ENCODE measurements around the gene OR4F17. TPM values are rescaled to one million over a fixed set of nuclear protein-coding genes. Genes with fewer than 3 reads are reported as not detected.
"Not testable (repeated sequence)": the region's sequence is repeated elsewhere in the genome, so short reads cannot be mapped to it uniquely, and the experiment has no call there.

OR4F17 gene, protein sequence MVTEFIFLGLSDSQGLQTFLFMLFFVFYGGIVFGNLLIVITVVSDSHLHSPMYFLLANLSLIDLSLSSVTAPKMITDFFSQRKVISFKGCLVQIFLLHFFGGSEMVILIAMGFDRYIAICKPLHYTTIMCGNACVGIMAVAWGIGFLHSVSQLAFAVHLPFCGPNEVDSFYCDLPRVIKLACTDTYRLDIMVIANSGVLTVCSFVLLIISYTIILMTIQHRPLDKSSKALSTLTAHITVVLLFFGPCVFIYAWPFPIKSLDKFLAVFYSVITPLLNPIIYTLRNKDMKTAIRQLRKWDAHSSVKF
- total RNA-seq (2021; ENCODE audit: unreplicated experiment) (not detected), Bru-seq, nascent RNA (not detected), BruChase-seq, experiment 1, labeled RNA remaining after a 6-hour chase (not detected), BruChase-seq, experiment 2, labeled RNA remaining after a 2-hour chase (not detected)
- polyA plus RNA-seq (2012): 0.20 TPM in 1 of 2 replicates, not detected in the other
- long read RNA-seq: 0 reads

DNA sequence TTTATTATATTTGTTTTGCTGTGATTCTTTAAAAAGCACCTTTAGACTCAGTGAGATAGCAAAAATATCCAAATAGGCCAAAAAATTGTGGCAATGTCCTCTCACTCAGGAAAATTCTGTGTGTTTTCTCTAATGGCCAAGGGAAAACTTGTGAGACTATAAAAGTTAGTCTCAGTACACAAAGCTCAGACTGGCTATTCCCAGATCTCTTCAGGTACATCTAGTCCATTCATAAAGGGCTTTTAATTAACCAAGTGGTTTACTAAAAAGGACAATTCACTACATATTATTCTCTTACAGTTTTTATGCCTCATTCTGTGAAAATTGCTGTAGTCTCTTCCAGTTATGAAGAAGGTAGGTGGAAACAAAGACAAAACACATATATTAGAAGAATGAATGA lies at the start of gene OR4F17:
TSS of gene OR4F17 (plus strand) at position 301 of the 400 bp plus-strand sequence. CDS start 3,575 bp downstream, outside the sequence.
- BruUV-seq (replicated peaks); CTCF ChIA-PET; H3K79me2 ChIP-seq (ENCODE audit: insufficient read depth, low read length); H3K4me1 ChIP-seq (ENCODE audit: control insufficient read depth in 1 of 2, insufficient read depth in 2 of 2, low read length in 2 of 2); H2AFZ ChIP-seq (ENCODE audit: low read depth, low read length, poor library complexity, severe bottlenecking); POLR2A ChIA-PET; H3K9ac ChIP-seq (ENCODE audit: low read length); H4K20me1 ChIP-seq (ENCODE audit: insufficient read depth); RAD21 ChIA-PET (ENCODE audit: low non-redundant PET in 1 of 2, low total read pairs in 2 of 2, uncharacterized antibody in 2 of 2, unreplicated experiment in 2 of 2); H3K4me3 ChIP-seq (replicated peaks in 1 of 2; ENCODE audit: low read depth in 1 of 2, low read length in 2 of 2); H3K27me3 ChIP-seq (ENCODE audit: insufficient read depth, low read length); ATAC-seq; DNase-seq (ENCODE audit: low read depth, low spot score); H3K36me3 ChIP-seq (ENCODE audit: control insufficient read depth in 1 of 2, insufficient read depth in 2 of 2, low read length in 2 of 2); intact Hi-C loops (cut with micrococcal nuclease); H3K9me2 ChIP-seq (ENCODE audit: insufficient read depth); H3K9me3 ChIP-seq (ENCODE audit: control insufficient read depth in 1 of 2, insufficient read depth in 1 of 2, low read depth in 1 of 2, low read length in 2 of 2); H3K27ac ChIP-seq (ENCODE audit: low read depth, low read length); H3K4me2 ChIP-seq (ENCODE audit: low read length): not testable (repeated sequence)

DNA sequence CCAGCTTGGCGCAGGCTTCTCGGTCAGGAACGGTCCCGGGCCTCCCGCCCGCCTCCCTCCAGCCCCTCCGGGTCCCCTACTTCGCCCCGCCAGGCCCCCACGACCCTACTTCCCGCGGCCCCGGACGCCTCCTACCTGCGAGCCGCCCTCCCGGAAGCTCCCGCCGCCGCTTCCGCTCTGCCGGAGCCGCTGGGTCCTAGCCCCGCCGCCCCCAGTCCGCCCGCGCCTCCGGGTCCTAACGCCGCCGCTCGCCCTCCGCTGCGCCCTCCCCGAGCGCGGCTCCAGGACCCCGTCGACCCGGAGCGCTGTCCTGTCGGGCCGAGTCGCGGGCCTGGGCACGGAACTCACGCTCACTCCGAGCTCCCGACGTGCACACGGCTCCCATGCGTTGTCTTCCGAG lies 36.1 kb upstream of the OR4F17 start:
- H3K36me3 ChIP-seq (ENCODE audit: control insufficient read depth in 1 of 2, insufficient read depth in 2 of 2, low read length in 2 of 2); intact Hi-C loops (cut with micrococcal nuclease); H3K27me3 ChIP-seq (ENCODE audit: insufficient read depth, low read length); POLR2A ChIA-PET; H3K9me2 ChIP-seq (ENCODE audit: insufficient read depth); H2AFZ ChIP-seq (ENCODE audit: low read depth, low read length, poor library complexity, severe bottlenecking); BruUV-seq (replicated peaks); H4K20me1 ChIP-seq (ENCODE audit: insufficient read depth); H3K4me3 ChIP-seq (replicated peaks in 1 of 2; ENCODE audit: low read depth in 1 of 2, low read length in 2 of 2); ATAC-seq; DNase-seq (ENCODE audit: low read depth, low spot score); RAD21 ChIA-PET (ENCODE audit: low non-redundant PET in 1 of 2, low total read pairs in 2 of 2, uncharacterized antibody in 2 of 2, unreplicated experiment in 2 of 2); H3K79me2 ChIP-seq (ENCODE audit: insufficient read depth, low read length); H3K4me2 ChIP-seq (ENCODE audit: low read length); H3K27ac ChIP-seq (ENCODE audit: low read depth, low read length); H3K9me3 ChIP-seq (ENCODE audit: control insufficient read depth in 1 of 2, insufficient read depth in 1 of 2, low read depth in 1 of 2, low read length in 2 of 2); CTCF ChIA-PET; H3K9ac ChIP-seq (ENCODE audit: low read length); H3K4me1 ChIP-seq (ENCODE audit: control insufficient read depth in 1 of 2, insufficient read depth in 2 of 2, low read length in 2 of 2): not testable (repeated sequence)

DNA sequence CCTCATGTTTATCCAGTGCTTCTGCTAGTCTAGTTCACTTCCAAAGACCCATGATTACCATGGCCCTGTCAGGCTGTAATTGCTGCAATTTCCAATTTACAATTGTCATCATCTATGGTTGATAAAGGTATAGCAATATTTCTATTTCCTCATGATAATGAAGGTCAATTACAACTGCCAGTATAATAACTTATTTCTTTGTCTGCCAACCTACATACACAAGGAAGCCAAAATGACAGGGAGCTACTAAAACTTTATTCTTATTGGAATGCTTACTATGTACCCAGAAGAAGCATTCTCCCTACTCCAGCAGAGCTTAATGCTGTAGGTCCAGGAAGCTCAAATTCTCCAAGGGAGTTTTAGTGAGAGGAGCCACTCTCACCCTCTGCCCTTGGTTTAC lies 24.0 kb upstream of the OR4F17 start:
- RAD21 ChIA-PET (ENCODE audit: low non-redundant PET in 1 of 2, low total read pairs in 2 of 2, uncharacterized antibody in 2 of 2, unreplicated experiment in 2 of 2); BruUV-seq (replicated peaks); H3K4me3 ChIP-seq (replicated peaks in 1 of 2; ENCODE audit: low read depth in 1 of 2, low read length in 2 of 2); H3K9me2 ChIP-seq (ENCODE audit: insufficient read depth); H3K36me3 ChIP-seq (ENCODE audit: control insufficient read depth in 1 of 2, insufficient read depth in 2 of 2, low read length in 2 of 2); CTCF ChIA-PET; H3K4me2 ChIP-seq (ENCODE audit: low read length); POLR2A ChIA-PET; ATAC-seq; H2AFZ ChIP-seq (ENCODE audit: low read depth, low read length, poor library complexity, severe bottlenecking); H3K27me3 ChIP-seq (ENCODE audit: insufficient read depth, low read length); H3K9me3 ChIP-seq (ENCODE audit: control insufficient read depth in 1 of 2, insufficient read depth in 1 of 2, low read depth in 1 of 2, low read length in 2 of 2); DNase-seq (ENCODE audit: low read depth, low spot score); H3K4me1 ChIP-seq (ENCODE audit: control insufficient read depth in 1 of 2, insufficient read depth in 2 of 2, low read length in 2 of 2); intact Hi-C loops (cut with micrococcal nuclease); H3K27ac ChIP-seq (ENCODE audit: low read depth, low read length); H3K79me2 ChIP-seq (ENCODE audit: insufficient read depth, low read length); H3K9ac ChIP-seq (ENCODE audit: low read length); H4K20me1 ChIP-seq (ENCODE audit: insufficient read depth): not testable (repeated sequence)

DNA sequence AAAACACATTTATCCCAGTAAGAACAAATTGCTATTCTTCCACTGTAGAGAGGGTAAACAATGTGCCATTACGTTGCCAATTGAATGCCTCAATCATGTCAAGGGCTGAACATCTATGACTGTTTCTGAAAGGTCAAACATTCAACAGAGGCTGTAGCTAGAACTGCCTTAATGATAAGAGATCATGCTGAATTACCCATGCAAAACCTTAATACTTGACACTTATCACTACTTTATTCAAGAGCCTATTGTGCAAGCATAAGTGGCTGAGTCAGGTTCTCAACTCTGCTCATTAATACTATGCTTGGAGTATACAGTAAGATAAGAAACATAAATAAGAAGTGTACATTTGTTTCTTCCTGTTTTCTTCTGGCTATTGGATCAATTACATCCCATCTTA lies 23.3 kb upstream of the OR4F17 start:
- POLR2A ChIA-PET; ATAC-seq; BruUV-seq (replicated peaks); H3K9ac ChIP-seq (ENCODE audit: low read length); H3K9me3 ChIP-seq (ENCODE audit: control insufficient read depth in 1 of 2, insufficient read depth in 1 of 2, low read depth in 1 of 2, low read length in 2 of 2); H3K27ac ChIP-seq (ENCODE audit: low read depth, low read length); H4K20me1 ChIP-seq (ENCODE audit: insufficient read depth); H3K4me2 ChIP-seq (ENCODE audit: low read length); H3K79me2 ChIP-seq (ENCODE audit: insufficient read depth, low read length); H3K4me1 ChIP-seq (ENCODE audit: control insufficient read depth in 1 of 2, insufficient read depth in 2 of 2, low read length in 2 of 2); CTCF ChIA-PET; H3K36me3 ChIP-seq (ENCODE audit: control insufficient read depth in 1 of 2, insufficient read depth in 2 of 2, low read length in 2 of 2); H3K9me2 ChIP-seq (ENCODE audit: insufficient read depth); DNase-seq (ENCODE audit: low read depth, low spot score); H2AFZ ChIP-seq (ENCODE audit: low read depth, low read length, poor library complexity, severe bottlenecking); H3K4me3 ChIP-seq (replicated peaks in 1 of 2; ENCODE audit: low read depth in 1 of 2, low read length in 2 of 2); intact Hi-C loops (cut with micrococcal nuclease); H3K27me3 ChIP-seq (ENCODE audit: insufficient read depth, low read length); RAD21 ChIA-PET (ENCODE audit: low non-redundant PET in 1 of 2, low total read pairs in 2 of 2, uncharacterized antibody in 2 of 2, unreplicated experiment in 2 of 2): not testable (repeated sequence)

Measured in HCT116 (cell line).